ENCODE measurements around the gene RBM12. TPM values are rescaled to one million over a fixed set of nuclear protein-coding genes. Genes with fewer than 3 reads are reported as not detected.
A peak's percentile ranks its signal among the peaks of the same experiment; 100 is the strongest.
"Not testable (repeated sequence)": the region's sequence is repeated elsewhere in the genome, so short reads cannot be mapped to it uniquely, and the experiment has no call there.

The RBM12 gene, protein sequence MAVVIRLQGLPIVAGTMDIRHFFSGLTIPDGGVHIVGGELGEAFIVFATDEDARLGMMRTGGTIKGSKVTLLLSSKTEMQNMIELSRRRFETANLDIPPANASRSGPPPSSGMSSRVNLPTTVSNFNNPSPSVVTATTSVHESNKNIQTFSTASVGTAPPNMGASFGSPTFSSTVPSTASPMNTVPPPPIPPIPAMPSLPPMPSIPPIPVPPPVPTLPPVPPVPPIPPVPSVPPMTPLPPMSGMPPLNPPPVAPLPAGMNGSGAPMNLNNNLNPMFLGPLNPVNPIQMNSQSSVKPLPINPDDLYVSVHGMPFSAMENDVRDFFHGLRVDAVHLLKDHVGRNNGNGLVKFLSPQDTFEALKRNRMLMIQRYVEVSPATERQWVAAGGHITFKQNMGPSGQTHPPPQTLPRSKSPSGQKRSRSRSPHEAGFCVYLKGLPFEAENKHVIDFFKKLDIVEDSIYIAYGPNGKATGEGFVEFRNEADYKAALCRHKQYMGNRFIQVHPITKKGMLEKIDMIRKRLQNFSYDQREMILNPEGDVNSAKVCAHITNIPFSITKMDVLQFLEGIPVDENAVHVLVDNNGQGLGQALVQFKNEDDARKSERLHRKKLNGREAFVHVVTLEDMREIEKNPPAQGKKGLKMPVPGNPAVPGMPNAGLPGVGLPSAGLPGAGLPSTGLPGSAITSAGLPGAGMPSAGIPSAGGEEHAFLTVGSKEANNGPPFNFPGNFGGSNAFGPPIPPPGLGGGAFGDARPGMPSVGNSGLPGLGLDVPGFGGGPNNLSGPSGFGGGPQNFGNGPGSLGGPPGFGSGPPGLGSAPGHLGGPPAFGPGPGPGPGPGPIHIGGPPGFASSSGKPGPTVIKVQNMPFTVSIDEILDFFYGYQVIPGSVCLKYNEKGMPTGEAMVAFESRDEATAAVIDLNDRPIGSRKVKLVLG
- total RNA-seq: 70.5 TPM
- long read RNA-seq, full-length matches to known transcripts: 19 of 34 reads
- long read RNA-seq, partial matches to known transcripts: 0 of 34 reads
- long read RNA-seq, other reads (novel, unspliced or antisense): 15 of 34 reads

DNA sequence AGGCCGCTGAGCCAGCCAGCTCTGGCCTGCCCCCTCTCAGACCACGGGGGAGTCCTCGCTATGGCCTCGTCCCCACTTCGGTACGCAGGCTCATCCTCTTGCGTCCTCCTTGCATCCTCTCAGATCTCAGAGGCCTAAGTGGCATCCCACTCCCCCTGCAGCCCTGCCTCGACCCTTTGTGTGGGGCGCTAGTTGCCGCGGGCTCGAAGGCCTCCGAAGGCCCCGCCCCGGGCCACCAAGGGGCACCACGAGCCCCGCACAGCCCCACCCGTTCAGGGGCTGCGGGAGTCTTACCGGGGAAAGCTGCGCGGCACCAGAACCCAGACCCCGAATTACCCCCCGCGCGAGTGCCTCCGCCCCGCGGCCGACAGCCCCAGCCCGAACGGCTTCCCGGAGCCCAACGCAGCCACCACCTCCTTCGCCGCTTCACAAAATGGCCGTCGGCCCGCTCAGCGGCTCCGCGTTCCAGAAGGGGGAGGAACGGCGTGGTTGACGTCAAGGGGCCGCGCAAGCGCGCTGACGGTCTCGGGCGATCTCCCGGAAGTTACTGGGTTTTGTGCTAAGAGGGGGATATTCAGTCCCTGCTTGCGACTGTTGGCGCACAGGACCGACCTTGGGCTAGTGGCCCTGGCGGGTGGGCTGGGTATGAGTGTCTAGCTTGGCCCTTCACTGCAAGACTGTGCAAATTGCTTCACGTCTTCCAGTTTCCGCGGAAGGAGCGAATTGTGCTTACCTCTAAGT, at the start of gene RBM12, which contains the start of gene CPNE1:
RBM12 (minus strand) TSS at position 435 of the 741 bp plus-strand sequence. CDS start 9,578 bp downstream, outside the sequence.
CPNE1 (minus strand) TSS at position 435 of the 741 bp plus-strand sequence. CDS start 31,977 bp downstream, outside the sequence.
- TF ChIP-seq, protein P1, sequence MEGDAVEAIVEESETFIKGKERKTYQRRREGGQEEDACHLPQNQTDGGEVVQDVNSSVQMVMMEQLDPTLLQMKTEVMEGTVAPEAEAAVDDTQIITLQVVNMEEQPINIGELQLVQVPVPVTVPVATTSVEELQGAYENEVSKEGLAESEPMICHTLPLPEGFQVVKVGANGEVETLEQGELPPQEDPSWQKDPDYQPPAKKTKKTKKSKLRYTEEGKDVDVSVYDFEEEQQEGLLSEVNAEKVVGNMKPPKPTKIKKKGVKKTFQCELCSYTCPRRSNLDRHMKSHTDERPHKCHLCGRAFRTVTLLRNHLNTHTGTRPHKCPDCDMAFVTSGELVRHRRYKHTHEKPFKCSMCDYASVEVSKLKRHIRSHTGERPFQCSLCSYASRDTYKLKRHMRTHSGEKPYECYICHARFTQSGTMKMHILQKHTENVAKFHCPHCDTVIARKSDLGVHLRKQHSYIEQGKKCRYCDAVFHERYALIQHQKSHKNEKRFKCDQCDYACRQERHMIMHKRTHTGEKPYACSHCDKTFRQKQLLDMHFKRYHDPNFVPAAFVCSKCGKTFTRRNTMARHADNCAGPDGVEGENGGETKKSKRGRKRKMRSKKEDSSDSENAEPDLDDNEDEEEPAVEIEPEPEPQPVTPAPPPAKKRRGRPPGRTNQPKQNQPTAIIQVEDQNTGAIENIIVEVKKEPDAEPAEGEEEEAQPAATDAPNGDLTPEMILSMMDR (IDR thresholded peaks at IDR 0.05): no peak
- ATAC-seq (peak; percentile 97), DNase-seq (peak; percentile 94)
- Histone ChIP-seq H3K9me3 (no peaks in the 10 kb centered on the region), H3K4me3 (peak within 1 kb of the TSS; percentile 81), H3K27ac (peak within 1 kb of the TSS; percentile 98), H3K27me3 (ENCODE audit: low read depth) (no peaks in the 10 kb centered on the region), H3K36me3 (peaks cover 15% of the 10 kb centered on the region), H3K4me1 (peaks cover 39% of the 10 kb centered on the region)
- intact Hi-C loops (cut with DNase I): no loop called here

DNA sequence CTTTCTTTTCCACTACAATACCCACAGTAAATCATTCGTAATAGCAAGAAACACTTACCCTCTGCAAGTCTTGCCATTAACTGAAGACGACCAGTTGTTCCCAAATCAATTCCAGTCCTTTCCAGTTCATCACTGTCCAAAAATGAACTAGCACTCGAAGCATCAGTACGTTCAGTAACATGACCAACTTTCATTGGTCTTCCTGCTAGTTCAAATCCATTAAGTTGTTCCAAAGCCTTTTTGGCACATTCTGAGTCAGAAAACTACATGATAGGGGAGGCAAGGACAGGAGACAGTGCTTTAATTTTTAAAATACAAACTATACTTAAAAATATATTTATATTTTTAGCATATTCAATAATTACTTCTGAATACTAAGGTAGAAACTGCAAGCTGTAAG, 49.4 kb upstream of the RBM12 start:
- peaks cover 100% of the 10 kb centered on the region for H3K36me3 ChIP-seq
- DNase-seq (no peak), ATAC-seq (no peak)
- no peaks in the 10 kb centered on the region for H3K27me3 ChIP-seq (ENCODE audit: low read depth)
- H3K4me1 ChIP-seq: peaks cover 39% of the 10 kb centered on the region
- H3K27ac ChIP-seq: no peak overlapping the region
- no peak overlapping the region for H3K4me3 ChIP-seq
- TF ChIP-seq, protein P1 (IDR thresholded peaks at IDR 0.05): no peak
- no peaks in the 10 kb centered on the region for H3K9me3 ChIP-seq
- intact Hi-C loops (cut with DNase I): no loop called here

DNA sequence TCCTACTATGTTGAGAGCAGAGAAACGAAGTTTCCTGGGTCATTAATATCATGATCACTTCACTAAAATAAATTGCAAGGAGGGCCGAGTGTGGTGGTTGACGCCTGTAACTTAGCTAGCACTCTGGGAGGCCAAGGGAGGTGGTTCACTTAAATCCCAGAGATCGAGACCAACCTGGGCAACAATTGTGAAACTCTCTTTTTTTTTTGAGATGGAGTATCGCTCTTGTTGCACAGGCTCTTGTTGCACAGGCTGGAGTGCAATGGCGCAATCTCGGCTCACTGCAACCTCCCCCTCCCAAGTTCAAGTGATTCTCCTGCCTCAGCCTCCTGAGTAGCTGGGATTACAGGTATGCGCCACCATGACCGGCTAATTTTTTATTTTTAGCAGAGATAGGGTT, 48.4 kb upstream of the RBM12 start:
- H3K27ac ChIP-seq; H3K9me3 ChIP-seq; H3K4me3 ChIP-seq; H3K27me3 ChIP-seq (ENCODE audit: low read depth); intact Hi-C loops (cut with DNase I); ATAC-seq; DNase-seq: not testable (repeated sequence)
- Histone ChIP-seq H3K36me3 (peaks cover 100% of the 10 kb centered on the region), H3K4me1 (peaks cover 41% of the 10 kb centered on the region)

DNA sequence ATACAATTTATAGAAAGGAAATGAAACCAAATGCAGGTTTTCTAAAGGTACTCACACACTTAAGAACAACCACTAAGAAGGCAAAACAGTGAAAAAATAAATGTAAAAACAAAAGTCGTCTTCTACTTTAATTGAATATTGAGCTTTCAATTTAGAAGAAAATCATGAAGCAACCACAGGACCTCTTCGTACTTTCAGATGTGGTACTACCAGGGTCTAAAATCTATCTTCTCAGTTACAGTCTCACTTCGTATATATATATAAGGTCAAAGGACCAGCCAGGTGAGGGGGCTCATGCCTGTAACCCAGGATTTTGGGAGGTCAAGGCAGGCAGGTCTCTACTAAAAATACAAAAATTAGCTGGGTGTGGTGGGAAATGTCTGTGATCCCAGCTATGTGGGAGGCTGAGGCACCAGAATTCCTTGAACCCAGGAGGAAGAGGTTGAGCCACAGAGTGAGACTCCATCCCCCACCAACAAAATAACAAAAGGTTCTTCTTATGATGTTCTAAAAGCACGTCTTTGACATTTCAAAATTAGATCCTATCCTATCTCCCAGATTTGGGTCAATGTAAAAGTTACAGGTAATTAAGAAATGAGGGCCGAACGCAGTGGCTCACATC, 47.0 kb upstream of the RBM12 start:
- Histone ChIP-seq H3K36me3 (peaks cover 100% of the 10 kb centered on the region), H3K27ac (no peak overlapping the region), H3K9me3 (no peaks in the 10 kb centered on the region), H3K4me3 (no peak overlapping the region), H3K27me3 (ENCODE audit: low read depth) (no peaks in the 10 kb centered on the region), H3K4me1 (peaks cover 41% of the 10 kb centered on the region)
- ATAC-seq (no peak), DNase-seq (no peak)
- TF ChIP-seq, protein P1 (IDR thresholded peaks at IDR 0.05): no peak
- intact Hi-C loops (cut with DNase I): no loop called here

DNA sequence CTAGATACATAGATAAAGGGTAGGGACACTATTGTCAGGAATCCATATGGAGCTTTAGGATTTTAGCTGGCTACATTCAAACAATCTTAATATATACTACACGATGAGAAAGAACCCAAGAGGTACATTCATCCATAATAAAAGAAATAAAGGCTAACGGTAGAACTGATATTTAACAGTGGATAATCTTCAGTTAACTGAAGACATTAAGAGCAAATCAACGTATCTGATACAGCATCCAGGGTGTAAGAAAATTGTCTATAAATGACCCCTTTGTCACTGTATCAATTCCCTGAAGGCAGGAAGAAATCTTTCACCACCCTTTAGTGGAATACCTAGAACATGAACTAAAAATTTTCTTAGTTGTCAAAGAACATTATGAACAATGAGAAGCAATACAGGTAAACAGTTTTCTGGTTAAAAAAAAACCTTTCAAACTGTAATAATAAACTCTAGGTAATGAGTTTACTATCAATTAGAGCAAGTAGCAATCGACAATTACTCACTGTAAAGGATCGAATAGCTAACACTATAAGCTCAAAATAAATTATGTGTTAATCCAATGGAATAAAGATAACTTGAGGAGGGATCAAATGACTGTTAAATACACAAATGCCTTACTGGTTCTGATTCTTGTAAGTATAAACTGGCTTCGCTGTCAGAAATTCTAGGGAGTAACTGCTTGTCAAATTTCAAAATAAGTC, 46.3 kb upstream of the RBM12 start:
- H3K36me3 ChIP-seq: peaks cover 100% of the 10 kb centered on the region
- TF ChIP-seq, protein P1 (IDR thresholded peaks at IDR 0.05): no peak
- ATAC-seq: no peak
- no peak overlapping the region for H3K4me3 ChIP-seq
- peaks cover 41% of the 10 kb centered on the region for H3K4me1 ChIP-seq
- H3K27ac ChIP-seq: no peak overlapping the region
- DNase-seq: no peak
- intact Hi-C loops (cut with DNase I): no loop called here
- H3K27me3 ChIP-seq (ENCODE audit: low read depth): no peaks in the 10 kb centered on the region
- no peaks in the 10 kb centered on the region for H3K9me3 ChIP-seq

Data from lower lobe of right lung (tissue), 2 donors.